Measurements from ENCODE around the gene CLEC9A. TPM values are rescaled to one million over a fixed set of nuclear protein-coding genes. Genes with fewer than 3 reads are reported as not detected.

The CLEC9A gene
- total RNA-seq, 1 donor from 2014 or later = not detected

GRCh38 chr12:10088955-10089900 is 58.7 kb downstream of the CLEC9A start:
- TF ChIP-seq CTCF (IDR thresholded peaks at IDR 0.05; ENCODE audit: unreplicated experiment) = no peak
- H3K4me1 Mint-ChIP-seq (ENCODE audit: low read depth) = peaks cover 6% of the 10 kb centered on the region
- peaks cover 5% of the 10 kb centered on the region for H3K27me3 Mint-ChIP-seq
- no peak overlapping the region for H3K4me3 Mint-ChIP-seq (ENCODE audit: low read depth)
- DNase-seq (ENCODE audit: low spot score, unreplicated experiment) = no peak
- H3K9me3 Mint-ChIP-seq (ENCODE audit: low read depth) = peaks cover 12% of the 10 kb centered on the region
- H3K27ac Mint-ChIP-seq = no peak overlapping the region
- peaks cover under 1% of the 10 kb centered on the region for H3K36me3 Mint-ChIP-seq (ENCODE audit: insufficient read depth)

GRCh38 chr12:10094646-10095395 is 64.3 kb downstream of the CLEC9A start:
- no peak for DNase-seq (ENCODE audit: low spot score, unreplicated experiment)
- Mint-ChIP-seq H3K4me1 (ENCODE audit: low read depth) (no peaks in the 10 kb centered on the region), H3K9me3 (ENCODE audit: low read depth) (no peaks in the 10 kb centered on the region), H3K4me3 (ENCODE audit: low read depth) (no peak overlapping the region), H3K36me3 (ENCODE audit: insufficient read depth) (no peaks in the 10 kb centered on the region), H3K27me3 (peaks cover 5% of the 10 kb centered on the region), H3K27ac (no peak overlapping the region)
- no peak for TF ChIP-seq CTCF (IDR thresholded peaks at IDR 0.05; ENCODE audit: unreplicated experiment)

- no peaks in the 10 kb centered on the region for H3K9me3 Mint-ChIP-seq (ENCODE audit: low read depth)
These were observed 65.5 kb downstream of the CLEC9A start for GRCh38 chr12:10095971-10096370.

GRCh38 chr12:10097521-10097920 is 67.0 kb downstream of the CLEC9A start:
- TF ChIP-seq CTCF (IDR thresholded peaks at IDR 0.05; ENCODE audit: unreplicated experiment) = no peak
- H3K36me3 Mint-ChIP-seq (ENCODE audit: insufficient read depth) = no peaks in the 10 kb centered on the region
- no peak overlapping the region for H3K4me3 Mint-ChIP-seq (ENCODE audit: low read depth)
- no peak for DNase-seq (ENCODE audit: low spot score, unreplicated experiment)
- no peaks in the 10 kb centered on the region for H3K4me1 Mint-ChIP-seq (ENCODE audit: low read depth)
- no peaks in the 10 kb centered on the region for H3K27me3 Mint-ChIP-seq
- no peaks in the 10 kb centered on the region for H3K9me3 Mint-ChIP-seq (ENCODE audit: low read depth)
- H3K27ac Mint-ChIP-seq = no peak overlapping the region

More at GRCh38 chr12:10095971-10096370, 65.5 kb downstream of the CLEC9A start:
- Mint-ChIP-seq H3K4me1 (ENCODE audit: low read depth) (no peaks in the 10 kb centered on the region), H3K36me3 (ENCODE audit: insufficient read depth) (no peaks in the 10 kb centered on the region), H3K27ac (no peak overlapping the region), H3K27me3 (no peaks in the 10 kb centered on the region), H3K4me3 (ENCODE audit: low read depth) (no peak overlapping the region)
- no peak for TF ChIP-seq CTCF (IDR thresholded peaks at IDR 0.05; ENCODE audit: unreplicated experiment)
- no peak for DNase-seq (ENCODE audit: low spot score, unreplicated experiment)

- DNase-seq (ENCODE audit: low spot score, unreplicated experiment) = no peak
- Mint-ChIP-seq H3K4me3 (ENCODE audit: low read depth) (no peak within 1 kb of the TSS), H3K36me3 (ENCODE audit: insufficient read depth) (peaks cover under 1% of the 10 kb centered on the region), H3K9me3 (ENCODE audit: low read depth) (peaks cover 5% of the 10 kb centered on the region), H3K27ac (no peak within 1 kb of the TSS), H3K27me3 (no peaks in the 10 kb centered on the region), H3K4me1 (ENCODE audit: low read depth) (no peaks in the 10 kb centered on the region)
- no peak for TF ChIP-seq CTCF (IDR thresholded peaks at IDR 0.05; ENCODE audit: unreplicated experiment)
These were observed 68.3 kb downstream of the CLEC9A start, which contains the start of gene CLEC1A for GRCh38 chr12:10098791-10099190. TSS of gene CLEC1A (minus strand) at chr12:10098985. CDS start at chr12:10098922, 63 bp downstream.

All from progenitor cell of endocrine pancreas (in vitro differentiated cells).